SK-N-SH (cell line): Measurements from ENCODE around the gene ILK. TPM values are rescaled to one million over a fixed set of nuclear protein-coding genes. Genes with fewer than 3 reads are reported as not detected.

Experiments used
- CTCF ChIA-PET: fragments of 300-600, 350-600 bp; formaldehyde crosslinking; extraction: SDS; loops from one replicate; lab custom pipeline; 2021; lab: Yijun Ruan, JAX
- POLR2A ChIA-PET: fragments of 350-600 bp; sonication (Branson Sonifier 250); formaldehyde crosslinking; extraction: SDS; loops from one replicate; lab custom pipeline; 2020; ENCODE audit warnings: antibody characterized with exemption, inconsistent platforms; lab: Yijun Ruan, JAX
- DNase-seq: peaks from one replicate; pipeline ENCODE4 v3.0.0; 2012
- H2AFZ ChIP-seq: fragments of 200-600 bp; sonication (generic); 2 replicates; pipeline ENCODE4 v1.8.1; 2016; ENCODE audit warnings: antibody characterized with exemption, mild to moderate bottlenecking, low read depth
- H3F3A ChIP-seq: fragments of 200-600 bp; sonication (generic); replicated peaks from 2 replicates; pipeline ENCODE3; 2016; ENCODE audit warnings: antibody characterized with exemption, mild to moderate bottlenecking; ENCODE audit not compliant: insufficient read depth
- H3K27ac ChIP-seq, 2 experiments: fragments of 200-500 bp in 1 of 2; fragments of 200-600 bp in 1 of 2; sonication (Bioruptor generic) in 1 of 2; sonication (generic), shearing (Covaris generic) in 1 of 2; 2 replicates each; pipeline versions ENCODE4 v1.5.1 to v1.6.1; 2014 to 2016; ENCODE audit warnings: low read depth in 2 of 2, inconsistent platforms in 1 of 2, low read length in 1 of 2, mild to moderate bottlenecking in 1 of 2, mixed read lengths in 1 of 2
- H3K27me3 ChIP-seq: fragments of 200-600 bp; sonication (generic), shearing (Covaris generic); 2 replicates; pipeline ENCODE4 v1.6.1; 2016; ENCODE audit warnings: mixed run types; ENCODE audit not compliant: insufficient read depth
- H3K36me3 ChIP-seq, 2 experiments: fragments of 200-500 bp in 1 of 2; fragments of 200-600 bp in 1 of 2; sonication (Bioruptor generic) in 1 of 2; sonication (generic) in 1 of 2; replicated peaks in 1 of 2; 2 replicates each; pipeline versions ENCODE3 to v1.5.1; 2014 to 2016; ENCODE audit warnings: low read length in 1 of 2, mild to moderate bottlenecking in 1 of 2; ENCODE audit not compliant: insufficient read depth in 2 of 2, control insufficient read depth in 1 of 2
- H3K4me1 ChIP-seq, 2 experiments: fragments of 200-500 bp in 1 of 2; fragments of 200-600 bp in 1 of 2; sonication (Bioruptor generic) in 1 of 2; sonication (generic), shearing (Covaris generic) in 1 of 2; 2 replicates each; pipeline versions ENCODE4 v1.5.1 to v1.6.1; 2014 to 2016; ENCODE audit warnings: low read depth in 1 of 2, low read length in 1 of 2, mixed run types in 1 of 2; ENCODE audit not compliant: insufficient read depth in 2 of 2, control insufficient read depth in 1 of 2
- H3K4me2 ChIP-seq: fragments of 200-600 bp; sonication (generic), shearing (Covaris generic); 2 replicates; pipeline ENCODE4 v1.6.1; 2017; ENCODE audit warnings: mixed run types
- H3K4me3 ChIP-seq, 2 experiments: fragments of 200-500 bp in 1 of 2; fragments of 200-600 bp in 1 of 2; sonication (Bioruptor generic) in 1 of 2; sonication (generic), shearing (Covaris generic) in 1 of 2; 2 replicates each; pipeline versions ENCODE4 v1.5.1 to v1.8.1; 2014 to 2016; ENCODE audit warnings: low read depth in 2 of 2, inconsistent platforms in 1 of 2, low read length in 1 of 2, mild to moderate bottlenecking in 1 of 2, mixed read lengths in 1 of 2, moderate library complexity in 1 of 2
- H3K79me2 ChIP-seq: fragments of 200-600 bp; sonication (generic); 2 replicates; pipeline ENCODE4 v1.8.1; 2017; ENCODE audit warnings: mild to moderate bottlenecking; ENCODE audit not compliant: insufficient read depth
- H3K9ac ChIP-seq: fragments of 200-600 bp; sonication (generic); 2 replicates; pipeline ENCODE4 v1.6.1; 2017; ENCODE audit warnings: mixed run types
- H3K9me2 ChIP-seq: fragments of 200-600 bp; sonication (generic); 2 replicates; pipeline ENCODE4 v1.6.1; 2017; ENCODE audit warnings: mixed run types
- H3K9me3 ChIP-seq: fragments of 200-600 bp; sonication (generic); 2 replicates; pipeline ENCODE4 v1.6.1; 2017; ENCODE audit warnings: mixed run types, mild to moderate bottlenecking, moderate library complexity
- H4K20me1 ChIP-seq: fragments of 200-600 bp; sonication (generic); 2 replicates; pipeline ENCODE4 v1.6.1; 2017; ENCODE audit warnings: mild to moderate bottlenecking, mixed run types; ENCODE audit not compliant: insufficient read depth
- EP300 ChIP-seq, 2 experiments: IDR thresholded peaks; 2 replicates each; pipeline versions ENCODE4 v1.4.0 to v1.6.1; 2012; ENCODE audit warnings: borderline replicate concordance in 1 of 2, low read depth in 1 of 2, low read length in 1 of 2
- EZH2phosphoT487 ChIP-seq: fragments of 200-600 bp; sonication (generic); IDR thresholded peaks from 2 replicates; pipeline ENCODE4 v1.6.1; 2017; ENCODE audit warnings: low read depth, mixed run types, mild to moderate bottlenecking, antibody characterized with exemption, moderate library complexity, borderline replicate concordance
- FOSL2 ChIP-seq: IDR thresholded peaks from 2 replicates; pipeline ENCODE4 v1.4.0; 2012; ENCODE audit warnings: low read depth, mild to moderate bottlenecking, moderate library complexity, borderline replicate concordance
- FOXM1 ChIP-seq: IDR thresholded peaks from 2 replicates; pipeline ENCODE4 v1.4.0; 2012; ENCODE audit warnings: low read depth, mild to moderate bottlenecking
- GATA2 ChIP-seq: sonication (generic); formaldehyde crosslinking; IDR thresholded peaks from 2 replicates; pipeline ENCODE4 v1.5.0; 2020; ENCODE audit warnings: mild to moderate bottlenecking, missing genetic modification reagents
- MEF2A ChIP-seq: IDR thresholded peaks from 2 replicates; pipeline ENCODE4 v1.4.0; 2012; ENCODE audit warnings: low read depth, borderline replicate concordance
- NFIC ChIP-seq: IDR thresholded peaks from 2 replicates; pipeline ENCODE4 v1.4.0; 2012; ENCODE audit warnings: borderline replicate concordance
- POLR2AphosphoS5 ChIP-seq: IDR thresholded peaks from 2 replicates; pipeline ENCODE4 v1.6.1; 2012; ENCODE audit warnings: low read depth, low read length
- RAD21 ChIP-seq: IDR thresholded peaks from 2 replicates; pipeline ENCODE4 v1.6.1; 2012; ENCODE audit warnings: mild to moderate bottlenecking, low read length
- RFX5 ChIP-seq: IDR thresholded peaks from 2 replicates; pipeline ENCODE4 v1.6.1; 2012; ENCODE audit warnings: mild to moderate bottlenecking, improper control_type of control experiment, low read length
- RXRA ChIP-seq: IDR thresholded peaks from 2 replicates; pipeline ENCODE4 v1.4.0; 2012; ENCODE audit warnings: low read depth, mild to moderate bottlenecking, borderline replicate concordance
- TAF1 ChIP-seq: IDR thresholded peaks from 2 replicates; pipeline ENCODE4 v1.6.1; 2012; ENCODE audit warnings: low read depth, mild to moderate bottlenecking, low read length, moderate library complexity, borderline replicate concordance
- TCF12 ChIP-seq: IDR thresholded peaks from 2 replicates; pipeline ENCODE4 v1.4.0; 2012
- WGBS: methylation state at CpG from one replicate; pipeline ENCODE4 v1.1.6; 2017; ENCODE audit warnings: low lambda C conversion rate; 5-methylcytosine and 5-hydroxymethylcytosine counted together
- polyA plus RNA-seq, 3 experiments: library from polyadenylated mRNA; depleted of rRNA; stranded (reverse); fragments of >200 nt; gene quantifications; 2 replicates each; pipeline ENCODE4 v1.2.3, GENCODE V29; 2012
- TF ChIP-seq, protein P1 (sequence below): fragments of 200-600 bp; sonication (generic); IDR thresholded peaks from 2 replicates; pipeline ENCODE4 v1.6.1; 2017; ENCODE audit warnings: antibody characterized with exemption, mild to moderate bottlenecking, moderate library complexity
- TF ChIP-seq, protein P2 (sequence below): IDR thresholded peaks from 2 replicates; pipeline ENCODE4 v1.6.1; 2012; ENCODE audit warnings: mild to moderate bottlenecking, low read depth, low read length, moderate library complexity
- TF ChIP-seq, protein P3 (sequence below): IDR thresholded peaks from 2 replicates; pipeline ENCODE4 v1.4.0; 2012; ENCODE audit warnings: low read depth, borderline replicate concordance

ILK gene
- polyA plus RNA-seq, 1 of the 3 experiments (the other 2 are of a cell fraction): 241 TPM

- no peak overlapping the region for H3K4me3 ChIP-seq
- ChIA-PET CTCF (interaction anchor here (0.7 to 3.6 kb wide), 6 partner anchors 9 to 117 kb away, joined by 3 to 13 read pairs (median 8); partner anchors contain the start of genes DCHS1 and MRPL17), POLR2A (interaction anchor here (1.6 to 2.8 kb wide), 5 partner anchors 8 to 41 kb away, joined by 6 to 29 read pairs (median 16); partner anchors contain the start of genes DCHS1, MRPL17, TAF10 and TPP1)
- no peaks in the 10 kb centered on the region for H3K36me3 ChIP-seq
- peak overlapping the region; percentile 13 to 98; a peak in 3 of 4 replicates for H3K27ac ChIP-seq
- peak overlapping the region; percentile 52; the same call in 1 of the 2 replicates for H3K4me2 ChIP-seq
- H3K9me3 ChIP-seq: no peaks in the 10 kb centered on the region
- no peaks in the 10 kb centered on the region for H3F3A ChIP-seq
- no peak for DNase-seq
- H2AFZ ChIP-seq: peak overlapping the region; percentile 78; the same call in 1 of the 2 replicates
- no peaks in the 10 kb centered on the region for H3K79me2 ChIP-seq
- peaks cover 6 to 45% of the 10 kb centered on the region in 2 experiments; a peak in 2 of 4 replicates for H3K4me1 ChIP-seq
- 93% methylated on average over 2 of the region's 2 CpGs for WGBS
- no peaks in the 10 kb centered on the region for H3K27me3 ChIP-seq
- TF ChIP-seq EP300 (IDR thresholded peaks at IDR 0.05; ENCODE audit: borderline replicate concordance in 1 of 2, low read depth in 1 of 2, low read length in 1 of 2): no peak
- TF ChIP-seq, protein P1, sequence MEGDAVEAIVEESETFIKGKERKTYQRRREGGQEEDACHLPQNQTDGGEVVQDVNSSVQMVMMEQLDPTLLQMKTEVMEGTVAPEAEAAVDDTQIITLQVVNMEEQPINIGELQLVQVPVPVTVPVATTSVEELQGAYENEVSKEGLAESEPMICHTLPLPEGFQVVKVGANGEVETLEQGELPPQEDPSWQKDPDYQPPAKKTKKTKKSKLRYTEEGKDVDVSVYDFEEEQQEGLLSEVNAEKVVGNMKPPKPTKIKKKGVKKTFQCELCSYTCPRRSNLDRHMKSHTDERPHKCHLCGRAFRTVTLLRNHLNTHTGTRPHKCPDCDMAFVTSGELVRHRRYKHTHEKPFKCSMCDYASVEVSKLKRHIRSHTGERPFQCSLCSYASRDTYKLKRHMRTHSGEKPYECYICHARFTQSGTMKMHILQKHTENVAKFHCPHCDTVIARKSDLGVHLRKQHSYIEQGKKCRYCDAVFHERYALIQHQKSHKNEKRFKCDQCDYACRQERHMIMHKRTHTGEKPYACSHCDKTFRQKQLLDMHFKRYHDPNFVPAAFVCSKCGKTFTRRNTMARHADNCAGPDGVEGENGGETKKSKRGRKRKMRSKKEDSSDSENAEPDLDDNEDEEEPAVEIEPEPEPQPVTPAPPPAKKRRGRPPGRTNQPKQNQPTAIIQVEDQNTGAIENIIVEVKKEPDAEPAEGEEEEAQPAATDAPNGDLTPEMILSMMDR: no peak
- no peak for TF ChIP-seq EZH2phosphoT487
- TF ChIP-seq MEF2A: no peak
- TF ChIP-seq TAF1: no peak
- no peaks in the 10 kb centered on the region for H3K9me2 ChIP-seq
- no peak overlapping the region for H3K9ac ChIP-seq
- H4K20me1 ChIP-seq: no peaks in the 10 kb centered on the region
These were observed 44.3 kb downstream of the ILK start for GRCh38 chr11:6647836-6648235.

DNA sequence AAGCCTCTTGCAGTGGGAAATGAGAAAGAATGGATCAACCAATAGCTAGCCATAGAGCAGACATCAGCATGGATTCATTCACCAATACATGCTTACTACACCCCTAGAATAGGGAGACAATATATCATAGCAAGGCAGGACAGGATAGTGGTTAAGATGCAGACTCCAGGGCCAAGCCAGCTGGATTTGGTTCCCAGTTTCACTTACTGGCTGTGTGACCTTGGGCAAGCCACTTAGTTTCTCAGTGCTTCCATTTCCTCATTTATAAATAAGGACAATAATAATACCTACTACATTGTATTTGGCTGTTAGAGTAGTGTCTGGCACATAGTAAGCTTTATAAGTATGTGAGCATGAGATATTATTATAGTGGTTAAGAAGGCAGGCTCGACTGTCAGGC, 44.9 kb downstream of the ILK start:
- H3K4me2 ChIP-seq: no peak overlapping the region
- no peak for DNase-seq
- H3K4me1 ChIP-seq: peaks cover 6 to 49% of the 10 kb centered on the region in 2 experiments; a peak in 2 of 4 replicates
- H3K9me2 ChIP-seq: no peaks in the 10 kb centered on the region
- H3K79me2 ChIP-seq: no peaks in the 10 kb centered on the region
- H3K36me3 ChIP-seq: no peaks in the 10 kb centered on the region
- ChIA-PET CTCF (interaction anchor here (1.9 to 3.6 kb wide), 3 partner anchors 10 to 36 kb away, joined by 6 to 13 read pairs (median 10); partner anchors contain the start of gene MRPL17), POLR2A (interaction anchor here (1.2 to 2.8 kb wide), 2 partner anchors 34 to 37 kb away, joined by 4 to 22 read pairs; partner anchors contain the start of genes MRPL17 and TAF10)
- H2AFZ ChIP-seq: no peak overlapping the region
- no peaks in the 10 kb centered on the region for H3K9me3 ChIP-seq
- H3F3A ChIP-seq: no peaks in the 10 kb centered on the region
- H3K27ac ChIP-seq: peak overlapping the region in 1 of 2 experiments; percentile 98; a peak in 1 of 4 replicates
- H3K9ac ChIP-seq: no peak overlapping the region
- no peaks in the 10 kb centered on the region for H3K27me3 ChIP-seq
- 53% methylated on average over 1 of the region's 1 CpG for WGBS
- H3K4me3 ChIP-seq: no peak overlapping the region
- H4K20me1 ChIP-seq: no peaks in the 10 kb centered on the region
- TF ChIP-seq RAD21 (no peak), FOSL2 (no peak), TCF12 (no peak), NFIC (no peak), RXRA (no peak), EP300 (IDR thresholded peaks at IDR 0.05; ENCODE audit: borderline replicate concordance in 1 of 2, low read depth in 1 of 2, low read length in 1 of 2) (no peak), FOXM1 (no peak), RFX5 (no peak), MEF2A (no peak), GATA2 (CRISPR knock-in tag) (no peak), POLR2AphosphoS5 (no peak)
- TF ChIP-seq, protein P2, sequence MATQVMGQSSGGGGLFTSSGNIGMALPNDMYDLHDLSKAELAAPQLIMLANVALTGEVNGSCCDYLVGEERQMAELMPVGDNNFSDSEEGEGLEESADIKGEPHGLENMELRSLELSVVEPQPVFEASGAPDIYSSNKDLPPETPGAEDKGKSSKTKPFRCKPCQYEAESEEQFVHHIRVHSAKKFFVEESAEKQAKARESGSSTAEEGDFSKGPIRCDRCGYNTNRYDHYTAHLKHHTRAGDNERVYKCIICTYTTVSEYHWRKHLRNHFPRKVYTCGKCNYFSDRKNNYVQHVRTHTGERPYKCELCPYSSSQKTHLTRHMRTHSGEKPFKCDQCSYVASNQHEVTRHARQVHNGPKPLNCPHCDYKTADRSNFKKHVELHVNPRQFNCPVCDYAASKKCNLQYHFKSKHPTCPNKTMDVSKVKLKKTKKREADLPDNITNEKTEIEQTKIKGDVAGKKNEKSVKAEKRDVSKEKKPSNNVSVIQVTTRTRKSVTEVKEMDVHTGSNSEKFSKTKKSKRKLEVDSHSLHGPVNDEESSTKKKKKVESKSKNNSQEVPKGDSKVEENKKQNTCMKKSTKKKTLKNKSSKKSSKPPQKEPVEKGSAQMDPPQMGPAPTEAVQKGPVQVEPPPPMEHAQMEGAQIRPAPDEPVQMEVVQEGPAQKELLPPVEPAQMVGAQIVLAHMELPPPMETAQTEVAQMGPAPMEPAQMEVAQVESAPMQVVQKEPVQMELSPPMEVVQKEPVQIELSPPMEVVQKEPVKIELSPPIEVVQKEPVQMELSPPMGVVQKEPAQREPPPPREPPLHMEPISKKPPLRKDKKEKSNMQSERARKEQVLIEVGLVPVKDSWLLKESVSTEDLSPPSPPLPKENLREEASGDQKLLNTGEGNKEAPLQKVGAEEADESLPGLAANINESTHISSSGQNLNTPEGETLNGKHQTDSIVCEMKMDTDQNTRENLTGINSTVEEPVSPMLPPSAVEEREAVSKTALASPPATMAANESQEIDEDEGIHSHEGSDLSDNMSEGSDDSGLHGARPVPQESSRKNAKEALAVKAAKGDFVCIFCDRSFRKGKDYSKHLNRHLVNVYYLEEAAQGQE: no peak
- TF ChIP-seq, protein P3, sequence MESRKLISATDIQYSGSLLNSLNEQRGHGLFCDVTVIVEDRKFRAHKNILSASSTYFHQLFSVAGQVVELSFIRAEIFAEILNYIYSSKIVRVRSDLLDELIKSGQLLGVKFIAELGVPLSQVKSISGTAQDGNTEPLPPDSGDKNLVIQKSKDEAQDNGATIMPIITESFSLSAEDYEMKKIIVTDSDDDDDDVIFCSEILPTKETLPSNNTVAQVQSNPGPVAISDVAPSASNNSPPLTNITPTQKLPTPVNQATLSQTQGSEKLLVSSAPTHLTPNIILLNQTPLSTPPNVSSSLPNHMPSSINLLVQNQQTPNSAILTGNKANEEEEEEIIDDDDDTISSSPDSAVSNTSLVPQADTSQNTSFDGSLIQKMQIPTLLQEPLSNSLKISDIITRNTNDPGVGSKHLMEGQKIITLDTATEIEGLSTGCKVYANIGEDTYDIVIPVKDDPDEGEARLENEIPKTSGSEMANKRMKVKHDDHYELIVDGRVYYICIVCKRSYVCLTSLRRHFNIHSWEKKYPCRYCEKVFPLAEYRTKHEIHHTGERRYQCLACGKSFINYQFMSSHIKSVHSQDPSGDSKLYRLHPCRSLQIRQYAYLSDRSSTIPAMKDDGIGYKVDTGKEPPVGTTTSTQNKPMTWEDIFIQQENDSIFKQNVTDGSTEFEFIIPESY: no peak
- TF ChIP-seq, protein P1: no peak
